ENCODE measurements around the gene PELI3.
A peak's percentile ranks its signal among the peaks of the same experiment; 100 is the strongest.
"Not testable (repeated sequence)": the region's sequence is repeated elsewhere in the genome, so short reads cannot be mapped to it uniquely, and the experiment has no call there.

The PELI3 gene

GRCh38 chr11:66466225-66467033 is at the start of gene PELI3:
PELI3 (plus strand) TSS chr11:66466905; CDS start chr11:66468129, 1,224 bp downstream.
- peak; percentile 92 for DNase-seq

- no peak for DNase-seq
Observed at GRCh38 chr11:66417000-66417399, 49.7 kb upstream of the PELI3 start.

- peak; percentile 52 for DNase-seq
Observed at GRCh38 chr11:66418168-66418985, 48.3 kb upstream of the PELI3 start.

GRCh38 chr11:66418986-66419308 is 47.8 kb upstream of the PELI3 start:
- DNase-seq, result no peak

- peak; percentile 23 for DNase-seq
Observed at GRCh38 chr11:66419825-66420224, 46.9 kb upstream of the PELI3 start.

- DNase-seq, result peak; percentile 66
Observed at GRCh38 chr11:66420671-66421476, 45.8 kb upstream of the PELI3 start, which contains the start of gene NPAS4. NPAS4 (plus strand) TSS chr11:66421035; CDS start chr11:66421180, 145 bp downstream.

- DNase-seq, result peak; percentile 91
Observed at GRCh38 chr11:66421492-66422205, 45.1 kb upstream of the PELI3 start.

- no peak for DNase-seq
Observed at GRCh38 chr11:66426314-66426713, 40.4 kb upstream of the PELI3 start.

- no peak for DNase-seq
Observed at GRCh38 chr11:66428933-66429332, 37.8 kb upstream of the PELI3 start.

- peak; percentile 80 for DNase-seq
Observed at GRCh38 chr11:66429983-66430602, 36.6 kb upstream of the PELI3 start.

GRCh38 chr11:66431287-66431686 is 35.4 kb upstream of the PELI3 start:
- not testable (repeated sequence) for DNase-seq

GRCh38 chr11:66431871-66432329 is 34.8 kb upstream of the PELI3 start:
- DNase-seq, result not testable (repeated sequence)

- no peak for DNase-seq
Observed at GRCh38 chr11:66432597-66432996, 34.1 kb upstream of the PELI3 start.

- no peak for DNase-seq
Observed at GRCh38 chr11:66437979-66438503, 28.7 kb upstream of the PELI3 start.

- peak; percentile 97 for DNase-seq
Observed at GRCh38 chr11:66438504-66439466, 27.9 kb upstream of the PELI3 start, which contains the start of gene MRPL11. MRPL11 (minus strand) TSS chr11:66438848; CDS start chr11:66438754, 94 bp downstream.

- DNase-seq, result not testable (repeated sequence)
Observed at GRCh38 chr11:66440101-66440939, 26.4 kb upstream of the PELI3 start.

GRCh38 chr11:66440940-66441282 is 25.8 kb upstream of the PELI3 start:
- DNase-seq, result not testable (repeated sequence)

- no peak for DNase-seq
Observed at GRCh38 chr11:66443602-66444001, 23.1 kb upstream of the PELI3 start.

GRCh38 chr11:66447012-66447411 is 19.7 kb upstream of the PELI3 start:
- DNase-seq, result no peak
